PC-3 (cell line): ENCODE measurements around the gene FARP1. TPM values are rescaled to one million over a fixed set of nuclear protein-coding genes. Genes with fewer than 3 reads are reported as not detected.

Experiments
- ATAC-seq: fragments of 200-7000 bp; cut with Tn5 transposase; 2 replicates; pipeline ENCODE4 v1.9.1; 2020; ENCODE audit warnings: mild to moderate bottlenecking, moderate library complexity
- BruUV-seq: library from RNA; stranded (reverse); fragments of 400-500 nt; replicated peaks from 2 replicates; lab custom pipeline; 2021; lab: Mats Ljungman, UMichigan
- CTCF ChIA-PET: fragments of 300-600 bp; sonication (Branson Sonifier 250); formaldehyde crosslinking; loops from one replicate; lab custom pipeline; 2022; ENCODE audit warnings: antibody characterized with exemption; lab: Charles Lee
- POLR2A ChIA-PET: fragments of 300-600 bp; sonication (Branson Sonifier 250); formaldehyde crosslinking; loops from one replicate; lab custom pipeline; 2022; ENCODE audit warnings: antibody characterized with exemption; ENCODE audit not compliant: unreplicated experiment; lab: Charles Lee
- DNase-seq: peaks from one replicate; pipeline ENCODE4 v3.0.0-alpha.2; 2015
- H2AFZ ChIP-seq: fragments of 300-600 bp; sonication (generic); 2 replicates; pipeline ENCODE4 v1.6.0; 2016; ENCODE audit warnings: antibody characterized with exemption, low read length
- H3F3A ChIP-seq: fragments of 300-600 bp; sonication (generic); one replicate; pipeline ENCODE4 v1.6.0; 2017; ENCODE audit warnings: antibody characterized with exemption, low read length, control low read depth, mild to moderate bottlenecking; ENCODE audit not compliant: unreplicated experiment
- H3K27ac ChIP-seq: fragments of 300-600 bp; sonication (generic); 2 replicates; pipeline ENCODE4 v1.5.1; 2016; ENCODE audit warnings: mild to moderate bottlenecking, low read length
- H3K27me3 ChIP-seq: fragments of 300-600 bp; sonication (generic); 2 replicates; pipeline ENCODE4 v1.6.1; 2016; ENCODE audit warnings: low read length, mixed read lengths
- H3K36me3 ChIP-seq: fragments of 300-600 bp; sonication (generic); 2 replicates; pipeline ENCODE4 v1.6.1; 2016; ENCODE audit warnings: low read depth, mixed run types, low read length, mixed read lengths
- H3K4me1 ChIP-seq: fragments of 300-600 bp; sonication (generic); 2 replicates; pipeline ENCODE4 v1.5.1; 2016; ENCODE audit warnings: low read length; ENCODE audit not compliant: insufficient read depth
- H3K4me2 ChIP-seq: fragments of 300-600 bp; sonication (generic); 2 replicates; pipeline ENCODE4 v1.6.0; 2016; ENCODE audit warnings: low read length
- H3K4me3 ChIP-seq: fragments of 300-600 bp; sonication (generic); 2 replicates; pipeline ENCODE4 v1.5.1; 2016; ENCODE audit warnings: mild to moderate bottlenecking, low read length, mixed read lengths
- H3K79me2 ChIP-seq: fragments of 300-600 bp; sonication (generic); 2 replicates; pipeline ENCODE4 v1.6.1; 2017; ENCODE audit warnings: low read length, mixed read lengths
- H3K9ac ChIP-seq: fragments of 300-600 bp; sonication (generic); 2 replicates; pipeline ENCODE4 v1.6.0; 2016; ENCODE audit warnings: mild to moderate bottlenecking, low read length
- H3K9me2 ChIP-seq: fragments of 300-600 bp; sonication (generic); replicated peaks from 2 replicates; pipeline ENCODE4 v1.6.1; 2016; ENCODE audit warnings: mixed run types, low read length, mixed read lengths
- H3K9me3 ChIP-seq: fragments of 300-600 bp; sonication (generic); 2 replicates; pipeline ENCODE4 v1.6.1; 2016; ENCODE audit warnings: low read length, mixed read lengths
- H4K20me1 ChIP-seq: fragments of 300-600 bp; sonication (generic); 2 replicates; pipeline ENCODE4 v1.6.1; 2016; ENCODE audit warnings: low read length, mixed read lengths
- CTCF ChIP-seq: fragments of 300-600 bp; sonication (generic); conservative IDR thresholded peaks from 2 replicates; pipeline ENCODE4 v1.5.1; 2017; ENCODE audit warnings: antibody characterized with exemption, low read depth, mild to moderate bottlenecking, low read length
- EZH2 ChIP-seq: fragments of 300-600 bp; sonication (generic); IDR thresholded peaks from one replicate; pipeline ENCODE4 v1.6.1; 2017; ENCODE audit warnings: antibody characterized with exemption, mild to moderate bottlenecking, low read length; ENCODE audit not compliant: unreplicated experiment
- EZH2phosphoT487 ChIP-seq: fragments of 300-600 bp; sonication (generic); IDR thresholded peaks from 2 replicates; pipeline ENCODE4 v1.6.1; 2018; ENCODE audit warnings: mild to moderate bottlenecking, antibody characterized with exemption, low read length, borderline replicate concordance
- intact Hi-C: fragments of 100-400 bp; cut with micrococcal nuclease; formaldehyde crosslinking; loops from 2 replicates; pipeline ENCODE4 v1.9.0; 2023
- total RNA-seq: library from RNA; depleted of rRNA; stranded (reverse); fragments of >200 nt; gene quantifications from 2 replicates; pipeline ENCODE4 v1.2.3, GENCODE V29; 2014

Gene FARP1
- total RNA-seq, 1 experiment from 2014 or later, result 18.2 TPM

- no peak for DNase-seq
- Histone ChIP-seq H3K4me1 (no peaks in the 10 kb centered on the region), H3K4me3 (no peak overlapping the region), H3K79me2 (no peaks in the 10 kb centered on the region), H3K9me3 (no peaks in the 10 kb centered on the region), H3K9me2 (no peaks in the 10 kb centered on the region), H3K27ac (no peak overlapping the region), H3K4me2 (no peak overlapping the region), H2AFZ (no peak overlapping the region), H3K9ac (no peak overlapping the region), H3K27me3 (no peaks in the 10 kb centered on the region), H3K36me3 (no peaks in the 10 kb centered on the region), H3F3A (no peaks in the 10 kb centered on the region), H4K20me1 (no peaks in the 10 kb centered on the region)
- ChIA-PET POLR2A (no interaction called here), CTCF (no interaction called here)
- intact Hi-C loops, result no loop called here
- no peak for ATAC-seq
- BruUV-seq, result no TSS peak
- TF ChIP-seq EZH2 (no peak), EZH2phosphoT487 (no peak), CTCF (no peak)
These were observed 46.8 kb upstream of the FARP1 start for GRCh38 chr13:98096059-98096458.

DNA sequence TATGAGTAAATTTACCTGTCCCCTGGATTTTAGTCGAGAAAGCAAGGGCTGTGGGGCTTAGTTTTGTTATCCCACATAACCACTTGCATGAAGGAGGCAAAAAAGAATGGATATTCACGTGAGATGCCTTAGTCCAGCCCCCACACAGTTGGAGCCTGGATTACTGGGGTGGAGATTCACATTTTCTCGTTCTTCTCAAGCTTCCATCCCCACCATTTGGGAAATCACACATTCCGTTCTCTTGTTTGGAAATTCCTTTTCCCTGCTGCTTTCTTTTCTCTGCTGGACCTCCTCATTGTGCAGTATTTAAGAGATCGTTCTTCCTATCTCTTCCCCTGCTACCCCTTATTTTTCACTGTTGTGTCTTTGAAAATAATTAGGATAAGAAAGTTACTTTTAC is 45.1 kb upstream of the FARP1 start:
- Histone ChIP-seq H3K79me2 (no peaks in the 10 kb centered on the region), H3K4me1 (no peaks in the 10 kb centered on the region), H3K36me3 (no peaks in the 10 kb centered on the region), H3K4me2 (no peak overlapping the region), H2AFZ (no peak overlapping the region), H3K4me3 (no peak overlapping the region), H3K27ac (no peak overlapping the region), H4K20me1 (no peaks in the 10 kb centered on the region), H3F3A (no peaks in the 10 kb centered on the region), H3K9me3 (no peaks in the 10 kb centered on the region), H3K27me3 (no peaks in the 10 kb centered on the region), H3K9me2 (no peaks in the 10 kb centered on the region), H3K9ac (no peak overlapping the region)
- DNase-seq (no peak), ATAC-seq (no peak)
- TF ChIP-seq EZH2phosphoT487 (no peak), CTCF (no peak), EZH2 (no peak)
- POLR2A ChIA-PET, result no interaction called here
- no TSS peak for BruUV-seq
- intact Hi-C loops, result no loop called here
- CTCF ChIA-PET, result no interaction called here

DNA sequence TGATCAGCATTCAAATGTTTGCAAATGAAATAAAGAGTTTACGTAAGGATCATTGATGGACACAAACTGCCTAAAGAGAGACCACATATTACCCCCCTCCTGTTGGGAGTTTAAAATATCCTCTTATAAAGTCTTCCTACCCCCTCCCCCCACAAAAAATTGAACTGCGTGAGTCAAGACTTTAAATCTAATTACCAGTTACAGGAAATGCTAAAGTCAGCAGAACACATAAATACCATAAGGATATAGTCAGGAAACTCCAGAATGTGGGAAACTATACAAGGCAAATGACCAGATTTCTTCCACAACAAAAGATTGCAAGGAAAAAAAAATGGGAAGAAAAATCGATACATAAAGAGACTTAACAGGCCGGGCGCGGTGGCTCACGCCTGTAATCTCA is 44.4 kb upstream of the FARP1 start:
- no peaks in the 10 kb centered on the region for H3K27me3 ChIP-seq
- H3K79me2 ChIP-seq, result no peaks in the 10 kb centered on the region
- no peaks in the 10 kb centered on the region for H3K36me3 ChIP-seq
- POLR2A ChIA-PET, result no interaction called here
- DNase-seq, result no peak
- intact Hi-C loops, result no loop called here
- BruUV-seq, result no TSS peak
- no peak overlapping the region for H3K9ac ChIP-seq
- no peak overlapping the region for H3K4me2 ChIP-seq
- no peak overlapping the region for H3K4me3 ChIP-seq
- CTCF ChIA-PET, result no interaction called here
- no peaks in the 10 kb centered on the region for H3K9me3 ChIP-seq
- H3K27ac ChIP-seq, result no peak overlapping the region
- no peaks in the 10 kb centered on the region for H3K4me1 ChIP-seq
- H3K9me2 ChIP-seq, result no peaks in the 10 kb centered on the region
- TF ChIP-seq CTCF (no peak), EZH2phosphoT487 (no peak), EZH2 (no peak)
- H2AFZ ChIP-seq, result no peak overlapping the region
- no peaks in the 10 kb centered on the region for H4K20me1 ChIP-seq
- no peak for ATAC-seq
- H3F3A ChIP-seq, result no peaks in the 10 kb centered on the region
